Activated CD4-positive, alpha-beta T cell treated with anti-CD3 and anti-CD28 coated beads, Interleukin-2, Interleukin-6, amounts not matched to agents 100 ng/mL and 50 ng/mL, durations not matched to agents 16 hours and 8 hours (primary cell): Measurements from ENCODE around the gene SVBP.

Experiments used
- DNase-seq: peaks from one replicate; pipeline ENCODE4 v3.0.0-alpha.2; 2020

SVBP gene

GRCh38 chr1:42759114-42759513 is 58.1 kb downstream of the SVBP start:
- DNase-seq = no peak

DNA sequence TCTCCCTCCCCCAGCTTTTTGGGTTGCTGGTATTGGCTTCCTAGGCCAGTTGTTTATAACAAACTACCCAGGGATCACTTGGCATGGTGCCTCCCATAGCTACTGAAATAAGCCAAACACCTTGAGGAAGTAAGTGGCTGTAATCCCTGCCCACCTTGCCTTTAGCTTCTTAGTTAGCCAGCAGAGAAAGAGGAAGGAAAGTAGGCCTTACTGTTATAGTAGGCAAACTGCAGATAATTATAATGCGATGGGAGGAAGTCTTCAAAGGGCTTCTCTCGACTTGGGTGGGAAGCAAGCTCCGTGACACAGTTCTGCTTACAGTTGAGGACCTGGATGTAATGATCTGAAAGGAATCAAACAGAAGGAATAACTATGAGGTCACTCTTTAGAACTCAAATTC is 58.6 kb downstream of the SVBP start:
- no peak for DNase-seq

DNA sequence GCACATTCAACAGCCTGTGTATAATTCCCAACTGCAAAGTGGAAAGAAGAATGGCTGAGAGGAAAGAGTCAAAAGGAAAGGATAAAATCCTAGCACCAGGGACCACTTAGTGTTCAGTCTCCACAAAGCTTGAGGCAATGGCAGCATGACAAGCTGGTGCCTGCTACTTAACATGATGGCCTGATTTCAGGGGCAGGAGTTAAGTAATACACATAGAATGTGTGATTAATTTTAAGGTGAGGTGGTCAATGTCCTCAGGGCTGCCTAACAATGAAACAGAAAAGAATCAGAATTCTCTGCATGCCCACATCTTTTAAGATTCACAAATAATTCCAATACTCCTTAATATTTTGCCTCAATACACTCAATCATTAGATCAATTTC is 59.3 kb downstream of the SVBP start:
- DNase-seq = no peak
